HG03139 (cell line): ENCODE data around the gene KCNQ1.

ENCODE experiments used
- ATAC-seq: cut with Tn5 transposase; IDR thresholded peaks from one replicate; pipeline ENCODE4 v1.9.1; 2021; ENCODE audit not compliant: unreplicated experiment

Gene KCNQ1

GRCh38 chr11:2577991-2578928 lies 133.5 kb downstream of the KCNQ1 start:
- ATAC-seq = no peak

GRCh38 chr11:2578929-2579270 lies 134.1 kb downstream of the KCNQ1 start:
- no peak for ATAC-seq

DNA sequence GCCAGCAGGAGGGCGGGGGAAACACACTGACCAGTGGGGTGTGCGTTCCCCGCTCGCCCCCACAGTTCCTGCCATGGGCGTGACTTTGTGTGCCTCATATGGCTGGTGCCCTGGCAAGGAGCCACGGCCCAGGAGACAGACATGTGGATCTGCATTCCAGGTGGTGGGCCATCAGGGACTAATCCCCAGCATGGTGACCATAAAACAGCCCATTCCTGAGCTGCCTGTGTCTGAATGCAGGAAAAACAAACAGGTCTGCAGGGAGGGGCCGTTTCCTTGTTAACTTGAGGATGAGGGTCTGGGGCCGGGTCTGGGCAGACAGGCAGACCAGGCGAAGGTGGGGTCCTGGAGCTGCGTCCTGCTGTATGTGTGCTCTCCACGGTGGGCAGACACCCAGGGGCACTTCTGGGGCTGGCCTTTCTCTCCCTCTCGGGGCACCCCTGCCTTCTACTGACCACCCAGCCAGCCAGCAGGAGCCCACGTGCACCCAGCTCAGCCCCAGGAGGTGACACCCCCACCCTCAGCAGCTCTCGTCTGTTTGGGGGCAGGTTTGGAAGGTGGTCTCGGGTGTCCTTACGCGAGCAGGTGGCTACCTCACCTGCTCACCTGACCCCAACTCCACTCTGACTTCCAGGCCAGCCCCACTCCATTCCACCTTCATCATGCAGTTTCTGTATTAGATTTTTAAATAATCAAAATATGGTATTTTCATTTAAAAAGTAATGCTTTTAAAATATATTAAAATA lies 134.7 kb downstream of the KCNQ1 start:
- ATAC-seq = no peak

DNA sequence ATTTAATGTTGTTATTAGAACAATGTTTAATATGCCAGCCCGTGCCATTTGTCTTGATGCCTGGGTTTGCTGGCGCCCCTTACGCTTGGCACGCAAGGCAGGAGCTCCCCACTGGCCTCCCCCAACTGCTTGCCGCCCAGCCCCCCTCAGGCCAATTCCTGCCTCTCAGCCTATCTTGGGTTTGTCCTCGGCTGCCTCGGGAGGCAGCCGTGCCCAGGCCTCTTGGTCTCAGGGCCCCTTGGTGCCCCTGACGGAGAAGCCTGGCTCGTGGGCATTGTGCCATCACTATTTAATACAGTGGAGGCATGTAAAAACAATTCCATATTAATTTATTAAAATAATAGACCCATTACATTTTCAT lies 135.2 kb downstream of the KCNQ1 start:
- ATAC-seq = no peak

DNA sequence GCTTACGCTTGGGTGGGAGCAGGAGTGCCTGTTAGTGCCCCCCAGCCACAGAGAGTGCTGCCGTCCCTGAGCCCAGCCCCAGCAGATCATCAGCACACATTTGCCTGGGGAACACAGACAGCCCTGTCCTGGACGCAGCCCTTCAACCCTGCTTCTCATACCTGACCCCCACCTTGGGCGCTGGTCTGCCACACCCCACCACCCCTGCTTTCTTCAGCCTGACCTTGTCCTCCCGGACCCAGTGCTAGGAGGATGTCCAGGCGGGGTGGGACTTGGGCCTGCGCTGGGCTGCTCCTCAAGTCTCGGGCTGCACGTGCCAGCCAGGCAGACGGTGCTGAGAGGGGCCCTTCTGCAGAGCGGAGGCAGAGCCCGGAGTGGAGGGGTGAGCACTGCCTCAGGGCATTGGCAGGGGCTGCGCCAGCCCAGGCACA lies 135.8 kb downstream of the KCNQ1 start:
- ATAC-seq = no peak

DNA sequence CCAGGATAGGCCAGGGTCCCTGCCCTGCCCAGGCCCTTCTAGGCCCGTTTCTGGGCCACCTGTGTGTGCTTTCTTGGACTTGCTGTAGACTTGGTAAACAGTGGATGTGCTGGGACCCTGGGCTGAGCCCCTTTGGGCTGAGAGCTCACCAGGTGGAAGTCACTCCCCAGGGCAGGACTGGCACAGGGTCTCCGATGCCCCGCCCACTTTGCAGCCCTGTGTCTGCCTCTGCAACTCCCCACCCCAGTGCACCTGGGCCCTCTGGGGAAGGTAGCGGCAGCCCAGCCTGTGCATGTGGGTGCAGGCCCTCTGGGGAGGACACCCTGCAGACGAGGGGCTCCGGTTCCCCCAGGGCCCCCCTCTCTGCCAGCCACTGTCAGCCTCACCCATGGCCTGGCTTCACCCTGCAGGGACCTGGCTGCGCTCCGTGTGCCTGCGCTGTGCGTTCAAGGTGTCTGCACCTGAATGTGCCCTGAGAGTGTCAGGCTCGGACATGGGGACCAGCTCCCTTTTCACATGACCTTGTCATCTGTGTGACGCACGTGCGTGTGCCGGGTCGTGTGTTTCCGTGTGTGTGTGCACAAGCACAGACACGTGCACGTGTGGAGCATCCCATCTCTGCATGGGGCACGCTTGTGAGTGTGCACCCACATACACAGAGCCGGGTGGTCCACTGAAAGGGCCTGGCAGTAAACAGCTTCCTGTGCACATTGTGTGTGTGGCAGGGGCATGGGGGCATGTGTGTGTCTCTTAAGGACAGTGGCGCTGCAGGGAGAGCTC lies 136.5 kb downstream of the KCNQ1 start:
- no peak for ATAC-seq

DNA sequence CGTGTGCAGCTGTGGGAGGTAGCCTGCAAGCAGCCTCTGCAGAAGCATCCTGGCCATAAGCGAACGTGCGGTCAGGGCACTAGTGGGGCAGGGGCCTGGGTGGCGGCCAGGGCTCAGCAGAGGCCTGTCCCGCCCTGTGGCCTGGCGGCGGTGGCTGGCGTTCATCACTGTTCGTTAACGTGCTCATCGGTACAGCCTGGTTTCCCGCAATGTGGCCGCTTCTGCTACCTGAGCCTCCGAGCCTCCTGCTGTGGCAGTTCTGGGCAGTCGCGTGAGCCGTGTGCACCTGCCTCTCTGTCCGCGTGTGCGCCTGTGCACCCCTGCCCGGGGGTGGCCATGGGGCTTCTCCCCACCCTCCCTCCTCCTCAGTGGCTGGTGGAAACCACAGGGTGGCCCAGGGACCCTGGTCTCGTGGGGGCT lies 137.1 kb downstream of the KCNQ1 start:
- no peak for ATAC-seq

DNA sequence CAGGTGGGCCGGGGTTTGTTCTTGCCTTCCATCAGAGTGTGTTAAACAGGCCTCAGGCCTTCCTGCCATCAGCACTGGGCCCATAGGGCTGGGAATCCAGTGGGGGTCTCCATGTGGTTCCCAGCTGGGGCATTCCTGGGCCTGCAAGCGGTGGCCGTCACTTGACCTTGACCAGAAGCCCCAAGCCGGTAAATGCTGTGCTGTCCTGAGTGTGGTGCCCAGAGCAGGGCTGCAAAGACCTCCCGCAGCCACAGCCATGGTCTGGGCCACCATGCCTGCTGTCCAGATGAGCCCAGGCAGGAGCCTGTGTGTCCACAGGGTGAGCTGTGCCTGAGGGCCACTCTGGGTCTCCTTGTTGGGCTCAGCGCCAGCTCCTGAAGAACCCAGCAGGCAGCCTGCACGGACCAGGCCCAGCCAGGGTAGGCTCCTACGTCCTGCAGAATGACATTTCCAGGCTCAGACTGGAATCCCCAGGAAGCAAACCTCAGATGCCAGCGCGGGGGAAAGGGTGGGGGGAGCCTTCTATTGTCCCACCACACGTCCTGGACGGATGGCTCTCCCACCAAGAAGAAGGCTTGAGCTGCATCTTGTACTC lies 137.6 kb downstream of the KCNQ1 start:
- no peak for ATAC-seq

GRCh38 chr11:2582946-2583604 lies 138.3 kb downstream of the KCNQ1 start:
- ATAC-seq = no peak

DNA sequence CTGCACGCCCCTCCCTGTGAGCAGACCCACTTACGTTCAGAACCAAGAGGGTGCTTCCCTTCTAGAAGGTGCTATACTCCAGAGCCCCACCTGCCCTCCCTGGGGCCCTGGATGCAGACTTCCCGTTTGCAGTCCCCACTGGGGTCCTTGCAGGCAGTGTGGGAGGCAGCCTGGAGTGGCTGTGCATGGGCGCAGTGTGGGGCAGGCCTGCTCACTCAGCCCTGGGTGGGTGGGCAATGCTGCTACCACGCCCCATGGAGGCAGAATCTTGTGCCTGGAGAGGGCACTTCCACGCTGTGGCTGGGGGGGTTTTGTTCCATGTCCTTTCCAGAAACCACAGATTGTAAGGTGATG lies 138.8 kb downstream of the KCNQ1 start:
- ATAC-seq = no peak

- no peak for ATAC-seq
Measured at GRCh38 chr11:2584434-2584811, 139.6 kb downstream of the KCNQ1 start.

- no peak for ATAC-seq
Measured at GRCh38 chr11:2584812-2585565, 140.2 kb downstream of the KCNQ1 start.

DNA sequence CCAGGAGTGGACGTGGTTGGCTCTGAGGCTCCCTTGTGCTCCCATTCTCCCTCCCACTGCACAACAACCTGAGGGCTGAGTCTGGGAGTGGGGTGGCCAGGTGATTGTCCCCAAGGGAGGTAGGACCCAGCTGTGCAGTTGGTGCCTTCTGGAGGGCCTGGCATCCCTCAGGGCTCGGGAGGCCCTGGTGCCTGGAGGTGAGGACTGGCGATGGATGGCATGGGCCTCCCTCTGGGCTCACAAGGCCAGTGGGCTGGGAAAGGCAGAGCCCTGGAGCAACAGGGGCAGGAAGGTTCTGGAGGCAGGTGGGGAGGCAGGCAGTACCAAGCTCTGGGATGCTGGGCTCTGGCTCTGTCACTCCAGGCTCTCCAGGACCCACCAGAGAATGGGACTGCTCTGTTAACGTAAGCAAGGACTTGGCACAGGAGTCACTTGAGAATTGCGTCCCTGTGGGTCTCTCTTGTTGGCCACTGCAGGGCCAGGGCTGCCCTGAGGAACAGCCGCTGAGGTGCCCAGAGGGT lies 140.8 kb downstream of the KCNQ1 start:
- no peak for ATAC-seq

DNA sequence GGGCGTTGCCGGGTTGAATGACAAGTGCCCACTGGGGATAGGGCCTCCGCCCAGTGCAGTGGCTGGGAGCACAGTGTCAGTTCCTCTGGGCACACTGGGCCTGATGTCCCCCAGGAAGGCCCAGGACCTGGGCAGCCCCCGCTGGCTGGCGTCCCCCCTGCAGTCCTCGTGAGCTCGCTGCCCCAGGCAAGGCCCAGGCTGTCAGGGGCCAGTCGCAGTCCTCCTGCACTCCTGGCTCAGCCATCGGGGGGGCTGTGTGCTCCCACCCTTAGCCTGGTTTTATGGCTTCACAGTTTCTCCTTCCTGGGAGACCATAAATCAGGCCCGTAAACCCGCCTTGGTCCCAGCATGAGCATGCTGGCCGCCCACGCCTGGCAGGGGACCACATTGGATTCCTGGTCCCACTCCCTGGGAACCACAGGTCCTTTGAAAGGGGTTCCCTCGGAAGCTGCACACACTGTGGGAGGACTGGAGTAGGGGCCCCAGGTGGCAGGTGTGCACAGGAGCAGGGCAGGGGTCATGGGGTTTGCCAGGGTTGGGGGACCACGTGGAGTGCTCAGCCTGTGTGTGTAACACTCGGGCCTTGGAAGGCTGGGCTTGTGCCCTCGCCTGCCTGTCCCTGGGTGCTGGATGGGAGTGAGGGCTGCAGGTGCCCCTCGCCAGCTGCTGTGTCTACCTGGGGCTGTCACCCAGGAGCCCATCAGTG lies 141.4 kb downstream of the KCNQ1 start:
- ATAC-seq = no peak

DNA sequence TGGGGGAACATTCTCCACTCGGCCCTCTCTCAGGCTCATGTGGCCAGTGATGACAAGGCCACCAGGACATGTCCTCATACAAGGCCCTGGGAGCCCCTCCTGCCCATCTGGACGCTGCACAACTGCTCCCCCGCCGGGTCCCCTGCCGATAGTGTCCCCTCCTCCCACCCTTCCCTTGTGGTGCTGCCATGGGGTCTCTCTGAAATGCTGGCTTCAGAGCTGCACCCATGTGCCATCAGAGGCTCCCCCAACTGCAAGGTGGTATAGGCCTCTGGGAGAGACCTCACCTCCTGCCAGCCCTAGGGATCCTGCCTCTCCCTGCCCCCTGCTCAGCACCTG lies 142.0 kb downstream of the KCNQ1 start:
- ATAC-seq = no peak

DNA sequence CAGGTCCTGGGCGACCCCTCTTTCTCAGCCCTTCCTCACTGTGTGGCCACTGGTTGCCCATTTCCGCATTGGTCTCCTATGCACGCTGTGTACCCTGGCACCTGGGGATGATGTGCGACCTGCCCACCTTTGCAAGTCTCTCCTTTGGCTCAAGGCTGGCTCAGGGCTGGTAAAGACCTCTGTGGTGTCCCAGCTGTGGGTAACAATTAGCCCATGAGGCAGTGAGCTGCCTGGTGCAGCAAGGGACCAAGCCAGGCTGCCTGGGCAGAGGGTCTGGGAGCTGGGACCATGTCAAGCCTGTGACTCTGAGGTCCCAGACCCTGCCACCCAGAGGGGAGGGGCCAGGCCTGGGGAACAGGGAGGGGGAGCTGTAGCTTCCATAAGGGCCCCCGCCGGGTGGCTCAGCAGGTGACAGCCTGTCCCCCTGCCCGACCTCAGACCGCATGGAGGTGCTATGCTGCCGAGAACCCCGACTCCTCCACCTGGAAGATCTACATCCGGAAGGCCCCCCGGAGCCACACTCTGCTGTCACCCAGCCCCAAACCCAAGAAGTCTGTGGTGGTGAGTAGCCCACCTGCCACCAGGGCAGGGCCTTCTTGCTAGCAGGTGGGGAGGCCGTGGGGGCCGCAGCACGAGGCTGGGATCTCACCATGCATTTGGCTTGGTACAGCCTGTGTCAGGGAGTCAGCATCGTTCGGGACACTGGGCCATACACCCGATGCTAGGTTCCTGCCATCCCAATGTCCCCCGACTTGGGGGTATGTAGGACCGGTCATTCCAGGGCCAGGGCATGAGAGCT lies 142.5 kb downstream of the KCNQ1 start:
- ATAC-seq = no peak

- ATAC-seq = no peak
Measured at GRCh38 chr11:2587976-2588748, 143.4 kb downstream of the KCNQ1 start.
